A204.1 (cell line): Measurements from ENCODE around the gene TXNRD2.

Source experiments
- FAIRE-seq: peaks from 2 replicates; lab custom pipeline; 2012; peaks lifted over from hg19 to GRCh38; lab: Jason Lieb, UNC

Gene TXNRD2

DNA sequence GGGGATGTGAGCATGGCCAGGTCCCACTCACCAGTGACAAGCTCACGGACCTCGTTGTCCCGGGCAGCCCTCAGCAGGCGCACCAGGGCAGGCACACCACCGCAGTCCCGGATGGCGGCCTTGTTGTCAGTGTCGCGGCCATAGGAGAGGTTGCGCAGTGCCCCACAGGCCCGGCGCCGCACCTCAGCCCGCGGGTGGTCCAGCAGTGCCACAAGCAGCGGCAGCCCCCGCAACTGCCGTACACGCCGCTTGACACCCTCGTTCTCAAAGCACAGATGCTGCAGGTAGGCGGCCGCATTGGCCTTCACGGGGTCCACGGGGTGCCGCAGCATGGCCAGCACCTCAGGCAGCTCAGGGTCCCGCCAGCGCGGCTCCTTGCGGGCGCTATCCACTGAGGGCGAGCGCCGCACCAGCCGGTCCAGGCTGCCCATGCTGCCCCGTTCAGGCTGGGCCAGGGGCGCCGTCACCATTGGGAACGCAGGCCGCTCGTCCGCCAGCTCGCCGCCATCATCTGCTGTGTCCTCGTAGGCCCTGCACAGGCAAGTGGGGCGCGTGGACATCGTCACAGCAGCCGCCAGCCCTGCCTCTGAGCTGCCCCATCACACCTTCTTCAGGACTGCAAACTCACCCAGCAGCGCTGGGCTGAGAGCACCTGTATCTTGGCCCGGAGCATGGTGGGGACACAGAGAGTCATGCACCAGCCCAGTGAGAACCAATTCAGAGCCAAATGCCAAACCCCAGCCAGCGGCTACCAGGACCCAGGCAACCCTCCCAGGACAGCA, 38.3 kb upstream of the TXNRD2 start:
- no peak for FAIRE-seq

DNA sequence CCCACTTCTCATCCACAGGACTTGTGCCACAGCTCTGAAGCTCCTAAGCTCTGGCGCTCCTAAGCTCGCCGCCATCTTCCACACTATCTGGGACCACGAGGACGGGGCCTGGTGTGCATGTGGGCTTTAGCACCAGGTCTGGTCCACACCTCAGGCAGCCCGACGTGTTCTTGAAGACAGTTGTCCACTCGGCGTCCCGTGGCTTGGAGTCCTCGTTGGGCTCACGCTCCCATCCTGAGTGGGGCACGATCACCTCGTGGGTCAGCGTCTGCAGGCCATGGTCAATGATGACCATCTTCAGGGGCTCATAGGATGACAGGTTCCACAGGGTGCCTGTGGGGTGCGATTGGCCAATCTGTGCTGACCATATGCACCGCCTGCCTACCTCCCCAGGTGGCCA, 37.1 kb upstream of the TXNRD2 start:
- FAIRE-seq: no peak

DNA sequence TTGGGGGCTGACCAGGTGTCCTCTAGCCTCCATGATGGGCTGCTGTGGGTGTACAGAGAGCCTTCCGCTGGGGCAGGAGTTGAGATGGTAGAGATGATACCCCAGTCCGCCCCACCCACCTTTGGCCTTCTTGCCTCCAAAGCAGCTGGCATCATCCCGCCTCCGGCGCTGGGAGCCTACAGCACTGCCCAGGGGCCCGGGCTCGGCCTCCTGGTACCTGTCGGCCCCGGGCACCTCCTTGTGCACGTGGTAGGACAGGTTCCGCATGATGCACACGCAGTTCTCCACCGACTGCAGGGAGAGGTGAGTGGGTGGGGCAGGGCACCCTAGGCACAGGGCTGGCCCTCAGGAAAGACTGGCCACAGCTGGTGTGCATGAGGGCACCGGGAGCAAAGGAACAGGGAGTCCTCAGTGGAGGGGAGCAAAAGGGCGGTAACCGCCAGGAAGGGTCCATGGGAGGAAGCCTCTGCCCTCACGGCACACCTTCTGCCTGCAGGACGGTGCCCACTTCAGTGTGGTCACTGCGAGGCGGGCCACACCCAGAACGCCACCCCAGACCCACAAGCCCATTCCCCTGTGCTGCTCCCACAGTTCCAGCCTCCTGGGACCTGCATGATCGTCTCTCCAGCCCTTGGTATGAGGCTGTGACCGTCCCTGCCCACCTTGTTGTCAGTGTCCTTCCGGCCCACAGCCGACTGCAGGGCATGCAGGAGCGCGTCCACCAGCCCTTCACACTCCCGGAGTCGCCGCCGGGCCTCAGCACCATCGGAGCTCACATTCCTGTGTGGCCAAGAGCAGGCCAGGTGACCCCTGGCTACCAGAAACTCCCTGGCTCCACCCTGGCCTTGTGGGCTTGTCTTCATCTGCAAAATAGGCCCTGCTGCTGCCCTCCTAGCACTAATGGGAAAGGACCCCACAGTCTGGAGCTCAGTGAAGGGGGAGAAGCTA, 36.0 kb upstream of the TXNRD2 start:
- FAIRE-seq: no peak

DNA sequence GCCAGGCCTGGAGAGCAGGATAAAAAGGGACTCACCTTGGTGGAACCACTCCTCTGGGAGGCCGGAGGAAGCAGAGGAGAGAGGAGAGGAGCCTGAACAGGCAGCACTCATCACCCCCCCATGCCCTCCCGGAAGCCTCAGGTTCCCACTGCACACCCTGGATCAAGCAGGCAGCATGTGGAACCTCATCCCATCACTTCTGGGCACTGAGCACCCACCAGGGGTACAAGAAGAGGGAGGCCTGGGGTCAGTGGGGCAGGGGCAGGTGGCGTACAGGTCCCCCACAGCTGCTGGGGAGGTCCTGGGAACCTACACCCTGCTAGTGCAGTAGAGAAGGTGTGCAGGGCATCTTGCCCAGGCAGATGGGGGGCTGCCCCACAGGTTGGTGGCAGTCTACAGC, 35.1 kb upstream of the TXNRD2 start:
- FAIRE-seq: no peak

DNA sequence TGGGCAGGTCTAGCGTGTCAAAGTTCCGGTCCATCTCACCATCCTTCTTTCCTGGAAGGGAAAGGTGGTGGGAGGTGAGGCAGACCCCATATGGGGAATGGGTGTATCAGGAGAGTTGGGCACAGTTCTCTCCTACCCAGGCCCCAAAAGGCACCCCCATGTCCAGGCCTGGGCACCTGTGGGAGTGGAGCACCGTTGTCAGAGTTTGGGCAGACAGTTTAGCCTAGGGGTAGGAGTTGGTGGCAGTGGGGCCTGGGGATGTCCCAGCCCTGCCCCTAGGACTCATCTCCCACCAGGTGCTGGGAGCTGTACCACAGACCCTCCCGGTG, 34.1 kb upstream of the TXNRD2 start:
- no peak for FAIRE-seq

DNA sequence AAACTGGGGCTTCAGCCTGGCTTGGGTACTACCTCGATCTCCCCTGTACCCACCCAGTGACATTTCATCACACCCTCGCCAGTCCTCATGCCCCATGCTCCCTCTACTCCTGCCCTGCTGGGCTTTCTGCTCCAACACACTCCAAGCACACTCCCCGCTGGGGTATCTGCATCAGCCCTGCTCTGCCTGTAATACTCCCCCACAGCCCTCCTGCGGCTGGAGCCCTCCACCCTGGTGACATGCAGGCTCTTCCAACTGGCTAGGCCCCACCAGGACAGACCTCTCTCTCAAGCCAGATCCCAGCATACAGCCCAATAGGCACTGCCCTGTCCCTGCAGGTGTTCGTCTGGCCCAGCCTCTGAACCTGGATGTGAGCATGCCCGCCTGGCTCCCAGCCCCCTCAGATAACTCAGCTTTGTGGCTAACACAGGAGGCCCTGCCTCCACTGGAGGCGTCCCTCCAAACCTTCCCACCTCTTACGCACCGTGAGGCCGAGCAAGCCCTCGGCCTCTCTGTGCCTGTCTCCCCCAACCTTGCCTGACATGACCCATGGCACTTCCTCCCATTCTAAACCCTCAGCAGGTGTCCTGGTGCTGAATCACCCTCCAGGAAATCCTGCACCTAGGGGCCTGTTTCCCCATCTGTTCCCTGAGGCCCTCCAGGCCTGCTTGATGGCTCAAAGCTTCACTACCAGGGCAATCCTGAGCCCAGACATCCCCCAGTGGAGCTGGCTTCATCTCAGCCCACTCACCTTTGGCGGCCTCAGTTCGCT, 33.5 kb upstream of the TXNRD2 start:
- FAIRE-seq: no peak

DNA sequence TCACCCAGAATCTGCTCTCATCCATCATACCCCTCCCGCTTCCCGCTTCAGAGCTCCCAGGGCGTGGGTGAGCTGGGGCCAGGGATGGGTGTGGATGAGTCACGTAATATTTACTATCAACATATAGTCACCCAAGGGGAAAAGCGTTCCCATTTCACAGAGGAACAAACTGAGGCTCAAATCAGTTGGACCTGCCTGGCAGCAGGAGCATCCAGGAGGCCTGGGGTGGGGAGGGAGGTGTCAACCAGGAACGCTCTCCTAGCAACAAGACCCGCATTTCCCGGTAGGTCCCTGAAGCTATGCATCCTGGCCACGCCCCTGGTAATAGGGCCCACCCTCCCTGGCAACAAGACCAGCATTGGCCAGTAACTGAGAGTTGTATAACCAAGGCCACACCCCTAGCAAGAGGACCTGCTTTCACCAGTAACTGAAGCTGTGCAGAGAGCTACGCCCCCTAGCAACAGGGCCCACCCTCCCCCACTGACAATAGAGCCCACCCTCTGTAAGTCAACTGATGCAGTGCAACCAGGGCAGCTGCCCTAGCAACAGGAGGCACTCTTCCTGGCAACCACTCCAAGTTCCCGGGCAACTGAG, 32.7 kb upstream of the TXNRD2 start:
- no peak for FAIRE-seq

DNA sequence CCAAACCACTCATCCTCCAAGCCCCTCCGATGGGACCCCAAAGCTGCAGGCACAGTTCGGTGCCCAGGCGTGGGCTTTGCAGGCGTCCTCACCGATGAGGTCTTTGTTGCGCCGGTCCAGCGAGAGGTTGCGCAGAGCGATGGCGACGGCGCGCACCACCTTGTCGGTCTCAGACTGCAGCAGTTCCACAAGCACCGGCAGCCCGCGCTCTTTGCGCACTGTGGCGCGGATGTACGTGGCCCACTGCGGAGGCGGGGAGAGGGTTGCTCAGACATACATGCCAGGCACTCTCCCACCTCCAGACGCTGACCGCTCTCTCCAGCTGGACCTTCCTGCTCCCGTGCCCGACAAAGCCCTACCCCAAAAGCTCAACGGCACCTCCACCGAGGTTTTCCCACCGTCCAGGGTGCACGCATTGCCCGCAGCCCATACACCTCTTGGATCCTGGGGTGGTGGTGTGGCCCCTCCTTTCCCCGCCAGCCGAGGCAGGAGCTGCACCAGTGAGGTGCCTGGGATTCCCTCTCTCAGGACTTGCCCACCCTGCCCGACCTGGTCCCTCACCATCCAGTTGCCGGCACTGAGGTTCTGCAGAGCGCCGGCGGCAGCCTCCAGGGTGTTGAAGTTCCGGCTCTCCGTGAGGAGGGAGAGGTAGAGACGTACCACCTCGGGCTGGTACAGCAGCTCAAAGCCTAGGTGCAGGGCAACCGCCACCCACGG, 32.1 kb upstream of the TXNRD2 start:
- FAIRE-seq: no peak

DNA sequence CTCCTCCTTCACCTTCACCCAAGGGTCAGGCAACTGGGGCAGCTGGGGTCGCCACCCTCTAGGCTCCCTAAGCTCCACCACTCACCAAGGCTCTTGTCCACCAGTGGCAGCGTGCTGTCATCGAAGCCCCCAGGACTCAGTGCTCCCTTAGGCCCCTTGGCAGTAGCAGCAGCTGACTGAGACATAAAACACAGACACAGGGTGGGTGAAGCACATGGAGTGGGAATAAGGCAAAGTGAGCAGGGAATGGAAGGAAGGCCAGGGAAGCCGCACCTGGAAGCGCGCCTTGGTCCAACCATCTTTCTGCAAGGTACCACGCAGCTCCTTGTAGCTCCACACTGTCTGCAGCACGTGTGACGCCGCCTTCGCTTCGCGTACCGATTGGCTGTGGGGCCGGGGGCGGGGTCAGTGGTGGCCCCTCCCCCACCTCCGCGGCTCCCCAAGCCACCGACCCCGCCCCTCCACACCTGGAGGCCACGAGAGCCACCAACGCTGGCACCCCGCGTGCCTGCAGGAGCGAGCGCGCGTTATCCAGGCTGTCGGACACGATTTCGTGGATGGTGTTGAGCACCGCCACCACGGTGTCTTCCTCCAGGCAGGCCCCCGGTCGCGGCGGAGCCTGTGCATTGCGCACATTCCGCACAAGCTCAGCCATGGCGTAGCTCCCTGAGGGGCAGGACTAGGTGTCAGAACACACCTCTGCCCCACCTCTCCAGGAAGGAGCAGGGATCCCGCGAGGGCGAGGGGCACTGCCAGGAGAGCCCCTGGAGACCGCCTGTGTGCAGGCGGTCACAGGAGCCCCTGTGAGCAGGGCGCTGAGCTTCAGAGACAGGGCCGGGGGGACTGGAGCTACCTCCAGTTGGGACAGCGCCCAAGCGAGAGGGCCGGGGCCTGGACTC, 31.3 kb upstream of the TXNRD2 start:
- no peak for FAIRE-seq

DNA sequence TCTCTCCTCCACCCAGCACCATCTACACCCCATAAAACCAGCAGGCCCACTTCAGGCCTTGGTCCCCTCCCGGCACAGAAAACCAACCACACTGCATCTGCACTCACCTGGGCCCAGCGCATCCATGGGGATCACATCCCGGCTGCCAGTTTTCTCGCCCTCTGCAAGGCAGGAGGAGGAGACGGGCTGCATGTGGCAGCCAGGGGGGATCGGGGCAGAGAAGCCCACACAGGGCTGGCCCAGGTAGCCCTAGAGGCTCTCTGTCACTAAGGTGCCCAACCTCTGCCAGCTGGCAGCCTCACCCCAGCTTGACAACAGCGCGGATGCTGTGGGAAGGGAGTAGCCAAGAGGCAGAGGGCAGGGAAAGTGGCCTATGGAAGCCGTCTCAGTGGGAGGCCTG, 30.6 kb upstream of the TXNRD2 start:
- no peak for FAIRE-seq

DNA sequence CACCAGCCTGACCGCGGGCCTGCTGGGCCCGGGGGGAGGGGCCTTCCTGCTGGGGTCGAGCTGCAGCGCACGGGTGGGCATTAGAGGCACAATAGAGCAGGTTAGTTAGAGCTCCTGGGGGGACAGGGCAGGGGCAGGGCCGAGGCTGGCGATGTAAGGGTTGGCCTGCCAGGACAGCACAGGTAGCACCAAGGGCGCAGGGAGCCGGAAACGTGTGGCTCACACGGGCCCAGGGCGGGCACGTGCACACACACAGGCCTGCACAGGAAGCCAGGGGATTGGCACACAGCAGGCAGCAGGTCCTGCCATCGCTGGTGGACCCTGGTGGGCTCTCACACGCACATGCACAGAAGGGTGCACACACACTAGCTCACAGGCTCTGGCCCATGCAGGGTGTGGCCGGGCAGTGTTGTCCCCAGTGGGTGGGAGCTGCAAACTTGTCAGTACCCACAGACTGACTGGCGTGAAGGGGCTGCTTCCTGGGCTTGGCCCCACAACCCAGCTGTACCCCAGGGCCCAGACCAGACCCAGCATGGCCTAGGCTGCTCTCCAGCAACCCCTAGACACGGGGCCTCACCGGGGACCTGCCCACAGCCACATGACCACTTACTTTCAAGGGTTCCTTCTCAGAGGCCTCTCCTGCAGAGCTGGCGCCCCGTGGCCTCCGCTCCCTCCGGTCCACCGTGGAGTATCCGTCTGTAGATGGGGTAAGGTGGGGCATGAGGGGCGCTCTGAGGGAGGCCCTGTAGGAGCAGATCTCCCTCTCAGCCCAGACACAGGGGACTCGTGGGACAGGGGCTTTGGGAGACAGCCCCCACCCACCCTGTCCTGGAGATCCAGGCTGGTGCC, 29.9 kb upstream of the TXNRD2 start:
- no peak for FAIRE-seq

DNA sequence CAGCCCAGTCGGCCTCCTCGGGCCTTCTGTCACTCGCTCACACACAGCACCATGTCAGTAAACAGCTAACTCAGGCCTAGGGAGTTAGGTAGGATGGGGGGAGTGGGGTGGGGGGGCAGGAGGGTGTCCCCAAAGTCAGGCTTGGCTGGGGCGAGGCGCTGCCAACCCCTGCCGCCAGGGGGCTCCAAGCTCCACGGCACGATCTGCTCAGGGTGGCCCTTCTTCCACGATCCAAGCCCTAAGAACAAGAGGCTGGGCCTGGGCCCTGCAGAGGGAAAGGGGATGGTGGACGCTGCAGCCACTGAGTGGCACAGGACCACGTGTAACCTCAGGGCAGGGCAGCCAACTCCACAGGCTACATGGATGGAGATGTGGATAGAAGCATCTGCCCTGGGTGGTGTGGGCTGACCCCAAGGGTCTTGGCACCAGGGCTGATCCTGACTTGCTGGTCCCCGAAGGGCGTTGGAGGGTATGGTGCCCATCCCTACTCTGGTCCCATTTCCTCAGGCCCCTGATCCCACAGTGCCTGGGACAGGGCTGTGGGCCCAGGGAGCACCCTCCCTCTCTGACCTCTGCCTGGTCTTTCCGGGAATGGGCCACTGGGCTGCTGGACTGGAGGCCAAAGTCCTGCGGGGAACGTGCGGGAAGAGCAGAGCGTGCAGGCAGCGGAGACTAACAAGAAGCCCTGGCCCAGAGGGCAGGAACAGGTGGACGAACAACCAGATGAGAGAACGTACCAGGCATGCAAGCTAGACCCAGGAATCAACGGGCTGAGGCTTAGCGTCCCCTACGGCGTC, 29.1 kb upstream of the TXNRD2 start:
- FAIRE-seq: no peak

DNA sequence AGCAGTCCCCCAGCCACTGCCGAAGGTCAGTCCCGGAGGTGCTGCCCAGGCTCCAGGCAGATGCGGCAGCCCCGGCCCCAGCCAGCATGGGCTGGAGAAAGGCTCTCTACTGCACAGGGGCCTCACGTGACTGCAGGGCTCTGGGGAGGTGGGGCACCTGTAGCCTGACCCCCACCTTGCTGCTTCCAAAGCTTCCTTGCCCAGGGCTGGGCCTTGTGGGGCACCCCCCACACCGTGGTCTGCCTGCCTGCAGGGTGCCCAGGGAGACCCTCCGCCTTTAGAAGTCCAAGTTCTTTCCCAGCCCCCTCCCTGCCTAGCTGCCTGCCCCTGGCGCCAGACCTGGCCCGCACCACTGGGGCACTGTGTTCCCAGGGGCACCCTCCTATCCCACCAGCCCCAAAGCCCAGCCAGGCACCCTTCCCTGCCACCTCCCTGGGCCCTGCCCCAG, 28.4 kb upstream of the TXNRD2 start:
- FAIRE-seq: no peak

DNA sequence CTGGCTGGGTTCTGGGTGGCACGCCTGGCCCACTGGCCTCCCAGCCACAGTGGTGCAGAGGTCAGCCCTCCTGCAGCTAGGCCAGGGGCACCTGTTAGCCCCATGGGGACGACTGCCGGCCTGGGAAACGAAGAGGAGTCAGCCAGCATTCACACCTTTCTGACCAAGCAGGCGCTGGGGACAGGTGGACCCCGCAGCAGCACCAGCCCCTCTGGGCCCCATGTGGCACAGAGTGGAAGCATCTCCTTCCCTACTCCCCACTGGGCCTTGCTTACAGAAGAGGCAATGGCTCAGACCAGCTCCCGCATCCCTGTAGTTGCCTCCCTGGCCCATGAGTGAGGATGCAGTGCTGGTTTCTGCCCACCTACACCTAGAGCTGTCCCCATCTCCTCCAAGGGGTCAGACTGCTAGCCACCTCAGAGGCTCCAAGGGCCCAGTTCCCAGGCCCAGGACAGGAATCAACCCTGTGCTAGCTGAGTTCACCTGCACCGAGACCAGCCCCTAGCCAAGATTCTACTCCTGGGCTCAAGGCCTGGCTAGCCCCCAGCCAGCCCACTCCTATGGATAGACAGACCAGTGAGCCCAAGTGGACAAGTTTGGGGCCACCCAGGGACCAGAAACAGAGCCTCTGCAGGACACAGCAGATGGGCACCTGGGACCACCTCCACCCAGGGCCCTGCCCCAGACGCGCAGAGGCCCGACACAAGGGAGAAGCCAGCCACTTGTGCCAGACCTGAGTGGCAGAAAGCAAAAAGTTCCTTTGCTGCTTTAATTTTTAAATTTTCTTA, 27.7 kb upstream of the TXNRD2 start:
- no peak for FAIRE-seq

DNA sequence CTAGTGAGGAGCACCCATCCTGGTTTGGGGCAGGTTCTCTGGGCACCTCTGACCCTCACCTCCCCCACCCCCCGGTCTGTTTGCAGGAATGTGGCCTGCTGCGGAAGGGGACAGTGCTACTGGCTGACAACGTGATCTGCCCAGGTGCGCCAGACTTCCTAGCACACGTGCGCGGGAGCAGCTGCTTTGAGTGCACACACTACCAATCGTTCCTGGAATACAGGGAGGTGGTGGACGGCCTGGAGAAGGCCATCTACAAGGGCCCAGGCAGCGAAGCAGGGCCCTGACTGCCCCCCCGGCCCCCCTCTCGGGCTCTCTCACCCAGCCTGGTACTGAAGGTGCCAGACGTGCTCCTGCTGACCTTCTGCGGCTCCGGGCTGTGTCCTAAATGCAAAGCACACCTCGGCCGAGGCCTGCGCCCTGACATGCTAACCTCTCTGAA, 26.9 kb upstream of the TXNRD2 start:
- FAIRE-seq: no peak

DNA sequence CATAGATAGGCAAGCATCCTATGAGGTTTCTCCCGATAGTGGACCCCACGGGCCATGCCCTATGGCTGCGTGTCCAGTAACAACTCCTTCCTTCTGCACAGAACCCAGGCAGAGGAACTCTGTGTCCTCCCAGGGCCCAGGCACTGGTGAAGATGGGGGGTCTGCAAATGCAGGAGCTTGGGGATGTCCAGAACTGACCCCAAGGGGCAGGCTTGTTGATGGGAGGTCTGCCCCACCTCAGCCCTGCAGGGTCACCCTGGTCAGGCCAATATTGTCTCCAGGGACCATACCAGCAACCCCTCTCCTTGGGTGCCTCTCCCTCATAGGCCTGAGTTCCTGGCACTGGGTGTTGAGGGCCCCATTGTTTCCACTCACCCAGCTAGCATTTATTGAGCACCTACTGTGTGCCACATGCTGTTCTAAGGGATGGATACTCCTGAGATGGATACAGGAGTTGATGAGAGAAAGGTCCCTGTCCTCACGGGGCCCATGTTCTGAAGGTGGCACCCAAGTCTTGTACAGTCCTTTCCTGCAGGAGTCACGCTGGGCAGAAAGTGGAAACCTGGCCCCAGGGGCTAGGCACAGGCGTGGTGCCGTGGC, 26.3 kb upstream of the TXNRD2 start:
- no peak for FAIRE-seq

DNA sequence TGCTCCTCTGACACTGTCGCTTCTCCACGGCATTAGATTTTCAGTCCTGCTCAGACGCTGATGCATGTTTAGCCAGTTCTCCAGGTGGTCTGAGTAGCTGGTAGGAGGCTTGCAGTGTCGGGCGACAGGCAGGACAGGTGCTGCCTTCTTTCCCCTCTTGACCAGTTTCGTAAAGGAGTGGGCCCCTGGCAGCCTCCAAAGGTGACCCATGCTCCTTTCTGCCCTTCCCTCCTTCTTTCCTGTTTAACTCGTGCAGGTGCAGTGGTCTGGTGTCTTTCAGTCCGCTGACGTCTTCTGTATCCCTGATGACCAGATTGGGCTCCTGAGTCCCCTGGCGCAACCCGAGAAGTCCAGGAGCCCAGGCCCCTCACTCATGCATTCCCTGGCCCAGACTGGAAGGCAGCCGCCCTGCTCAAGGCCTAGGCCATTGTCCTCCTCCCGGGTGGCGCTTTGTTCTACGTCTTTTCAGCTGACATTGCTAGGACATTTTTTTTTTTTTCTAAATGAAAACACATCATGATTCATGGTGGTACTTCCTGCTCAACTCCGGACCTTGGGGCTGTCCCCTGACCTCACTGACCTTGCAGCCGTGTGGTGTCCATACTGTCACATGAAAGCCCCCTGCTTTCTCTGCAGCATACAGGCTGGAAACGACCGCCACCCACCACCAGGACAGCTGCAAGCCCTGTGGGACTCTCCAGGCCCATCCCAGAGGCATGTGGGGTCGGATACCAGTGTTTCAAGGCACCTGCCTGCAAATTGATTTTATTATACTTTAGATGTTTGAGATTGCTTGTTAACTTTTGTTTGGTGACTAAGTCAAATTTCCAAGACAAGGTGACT, 25.5 kb upstream of the TXNRD2 start:
- FAIRE-seq: no peak
